ENCODE measurements around the gene TPRG1L.

- TF ChIP-seq EZH2 (IDR thresholded peaks at IDR 0.05; ENCODE audit: low read length, unreplicated experiment) = no peak
- TF ChIP-seq EZH2phosphoT487 (IDR thresholded peaks at IDR 0.05; ENCODE audit: borderline replicate concordance, low read length) = no peak
- TF ChIP-seq, protein P1, sequence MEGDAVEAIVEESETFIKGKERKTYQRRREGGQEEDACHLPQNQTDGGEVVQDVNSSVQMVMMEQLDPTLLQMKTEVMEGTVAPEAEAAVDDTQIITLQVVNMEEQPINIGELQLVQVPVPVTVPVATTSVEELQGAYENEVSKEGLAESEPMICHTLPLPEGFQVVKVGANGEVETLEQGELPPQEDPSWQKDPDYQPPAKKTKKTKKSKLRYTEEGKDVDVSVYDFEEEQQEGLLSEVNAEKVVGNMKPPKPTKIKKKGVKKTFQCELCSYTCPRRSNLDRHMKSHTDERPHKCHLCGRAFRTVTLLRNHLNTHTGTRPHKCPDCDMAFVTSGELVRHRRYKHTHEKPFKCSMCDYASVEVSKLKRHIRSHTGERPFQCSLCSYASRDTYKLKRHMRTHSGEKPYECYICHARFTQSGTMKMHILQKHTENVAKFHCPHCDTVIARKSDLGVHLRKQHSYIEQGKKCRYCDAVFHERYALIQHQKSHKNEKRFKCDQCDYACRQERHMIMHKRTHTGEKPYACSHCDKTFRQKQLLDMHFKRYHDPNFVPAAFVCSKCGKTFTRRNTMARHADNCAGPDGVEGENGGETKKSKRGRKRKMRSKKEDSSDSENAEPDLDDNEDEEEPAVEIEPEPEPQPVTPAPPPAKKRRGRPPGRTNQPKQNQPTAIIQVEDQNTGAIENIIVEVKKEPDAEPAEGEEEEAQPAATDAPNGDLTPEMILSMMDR (conservative IDR thresholded peaks at IDR 0.05; ENCODE audit: low read depth, low read length) = no peak
Measured at GRCh38 chr1:3645247-3645646, 20.4 kb downstream of the TPRG1L start.
